PFSK-1 (cell line): ENCODE measurements around the gene NIM1K.

Source experiments
- FOXP2 ChIP-seq: optimal IDR thresholded peaks from 2 replicates; pipeline ENCODE3; 2011; ENCODE audit warnings: borderline replicate concordance, control low read depth, inconsistent platforms; ENCODE audit not compliant: insufficient read depth; ENCODE audit errors: extremely low read length, extremely low read depth
- POLR2AphosphoS5 ChIP-seq: IDR thresholded peaks from 2 replicates; pipeline ENCODE4 v1.6.1; 2012; ENCODE audit warnings: low read depth, mild to moderate bottlenecking, control low read depth, low read length, moderate library complexity
- SIN3A ChIP-seq: IDR thresholded peaks from 2 replicates; pipeline ENCODE4 v1.6.1; 2012; ENCODE audit warnings: mild to moderate bottlenecking, low read length, moderate library complexity, borderline replicate concordance; ENCODE audit not compliant: insufficient read depth
- TAF1 ChIP-seq: IDR thresholded peaks from 2 replicates; pipeline ENCODE4 v1.6.1; 2012; ENCODE audit warnings: low read length, control low read depth, borderline replicate concordance; ENCODE audit not compliant: insufficient read depth
- TF ChIP-seq, protein P1 (sequence below), 2 experiments: IDR thresholded peaks; 2 replicates each; pipeline versions ENCODE4 v1.6.1 to v1.8.0; 2011 to 2012; ENCODE audit warnings: low read depth in 2 of 2, low read length in 2 of 2, control low read depth in 1 of 2, inconsistent platforms in 1 of 2, mild to moderate bottlenecking in 1 of 2, moderate library complexity in 1 of 2; ENCODE audit not compliant: insufficient read depth in 1 of 2

DNA sequence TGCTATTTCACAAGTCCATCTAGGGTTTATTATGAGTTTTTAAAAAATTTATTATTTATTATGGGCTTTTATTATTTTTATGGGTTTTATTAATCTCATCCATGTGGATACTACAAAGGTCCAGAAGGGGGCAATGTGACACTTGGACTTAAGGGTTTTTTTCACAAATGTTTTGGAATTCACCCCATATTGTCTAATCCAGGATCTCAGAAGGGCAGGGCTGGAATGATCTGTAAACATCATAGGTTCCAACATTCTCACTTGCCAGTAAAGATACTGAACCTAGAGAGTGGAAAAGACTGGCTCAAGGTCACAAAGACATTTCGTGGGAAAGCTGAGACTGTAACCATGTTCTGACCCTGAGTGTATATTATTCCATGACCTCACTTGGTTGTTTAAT is 35.6 kb downstream of the NIM1K start:
- TF ChIP-seq, protein P1, sequence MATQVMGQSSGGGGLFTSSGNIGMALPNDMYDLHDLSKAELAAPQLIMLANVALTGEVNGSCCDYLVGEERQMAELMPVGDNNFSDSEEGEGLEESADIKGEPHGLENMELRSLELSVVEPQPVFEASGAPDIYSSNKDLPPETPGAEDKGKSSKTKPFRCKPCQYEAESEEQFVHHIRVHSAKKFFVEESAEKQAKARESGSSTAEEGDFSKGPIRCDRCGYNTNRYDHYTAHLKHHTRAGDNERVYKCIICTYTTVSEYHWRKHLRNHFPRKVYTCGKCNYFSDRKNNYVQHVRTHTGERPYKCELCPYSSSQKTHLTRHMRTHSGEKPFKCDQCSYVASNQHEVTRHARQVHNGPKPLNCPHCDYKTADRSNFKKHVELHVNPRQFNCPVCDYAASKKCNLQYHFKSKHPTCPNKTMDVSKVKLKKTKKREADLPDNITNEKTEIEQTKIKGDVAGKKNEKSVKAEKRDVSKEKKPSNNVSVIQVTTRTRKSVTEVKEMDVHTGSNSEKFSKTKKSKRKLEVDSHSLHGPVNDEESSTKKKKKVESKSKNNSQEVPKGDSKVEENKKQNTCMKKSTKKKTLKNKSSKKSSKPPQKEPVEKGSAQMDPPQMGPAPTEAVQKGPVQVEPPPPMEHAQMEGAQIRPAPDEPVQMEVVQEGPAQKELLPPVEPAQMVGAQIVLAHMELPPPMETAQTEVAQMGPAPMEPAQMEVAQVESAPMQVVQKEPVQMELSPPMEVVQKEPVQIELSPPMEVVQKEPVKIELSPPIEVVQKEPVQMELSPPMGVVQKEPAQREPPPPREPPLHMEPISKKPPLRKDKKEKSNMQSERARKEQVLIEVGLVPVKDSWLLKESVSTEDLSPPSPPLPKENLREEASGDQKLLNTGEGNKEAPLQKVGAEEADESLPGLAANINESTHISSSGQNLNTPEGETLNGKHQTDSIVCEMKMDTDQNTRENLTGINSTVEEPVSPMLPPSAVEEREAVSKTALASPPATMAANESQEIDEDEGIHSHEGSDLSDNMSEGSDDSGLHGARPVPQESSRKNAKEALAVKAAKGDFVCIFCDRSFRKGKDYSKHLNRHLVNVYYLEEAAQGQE (IDR thresholded peaks at IDR 0.05; ENCODE audit: insufficient read depth in 1 of 2, low read depth in 2 of 2, low read length in 2 of 2): no peak
- no peak for TF ChIP-seq SIN3A
- TF ChIP-seq POLR2AphosphoS5: no peak
- no peak for TF ChIP-seq TAF1
- TF ChIP-seq FOXP2: no peak
